Effector memory CD8-positive, alpha-beta T cell (primary cell): ENCODE measurements around the gene AMFR.

Source experiments
- ATAC-seq: fragments of 150-1000 bp; cut with Tn5 transposase; replicated peaks from 2 replicates; pipeline ENCODE4 v1.10.0; 2021; ENCODE audit warnings: mild to moderate bottlenecking, moderate library complexity
- DNase-seq, 3 experiments: peaks; one replicate each; pipeline ENCODE4 v3.0.0; 2021
- H3K27ac Mint-ChIP-seq, 2 donors: one replicate each; pipeline ENCODE4 v1.8.0; 2022; ENCODE audit warnings: mild to moderate bottlenecking in 2 of 2, mixed read lengths in 2 of 2, moderate library complexity in 2 of 2
- H3K27me3 Mint-ChIP-seq, 2 donors: one replicate each; pipeline ENCODE4 v1.8.0; 2022; ENCODE audit warnings: mixed read lengths in 2 of 2
- H3K36me3 Mint-ChIP-seq: one replicate; pipeline ENCODE4 v1.8.0; 2022; ENCODE audit warnings: mild to moderate bottlenecking, moderate library complexity, mixed read lengths; ENCODE audit not compliant: insufficient read depth
- H3K4me1 Mint-ChIP-seq, 2 donors: one replicate each; pipeline ENCODE4 v1.8.0; 2022; ENCODE audit warnings: low read depth in 2 of 2, mixed read lengths in 2 of 2
- H3K4me3 Mint-ChIP-seq, 2 donors: one replicate each; pipeline ENCODE4 v1.8.0; 2022; ENCODE audit warnings: mild to moderate bottlenecking in 2 of 2, mixed read lengths in 2 of 2, moderate library complexity in 2 of 2
- H3K9me3 Mint-ChIP-seq, 2 donors: one replicate each; pipeline ENCODE4 v1.8.0; 2022; ENCODE audit warnings: mixed read lengths in 2 of 2

Gene AMFR

DNA sequence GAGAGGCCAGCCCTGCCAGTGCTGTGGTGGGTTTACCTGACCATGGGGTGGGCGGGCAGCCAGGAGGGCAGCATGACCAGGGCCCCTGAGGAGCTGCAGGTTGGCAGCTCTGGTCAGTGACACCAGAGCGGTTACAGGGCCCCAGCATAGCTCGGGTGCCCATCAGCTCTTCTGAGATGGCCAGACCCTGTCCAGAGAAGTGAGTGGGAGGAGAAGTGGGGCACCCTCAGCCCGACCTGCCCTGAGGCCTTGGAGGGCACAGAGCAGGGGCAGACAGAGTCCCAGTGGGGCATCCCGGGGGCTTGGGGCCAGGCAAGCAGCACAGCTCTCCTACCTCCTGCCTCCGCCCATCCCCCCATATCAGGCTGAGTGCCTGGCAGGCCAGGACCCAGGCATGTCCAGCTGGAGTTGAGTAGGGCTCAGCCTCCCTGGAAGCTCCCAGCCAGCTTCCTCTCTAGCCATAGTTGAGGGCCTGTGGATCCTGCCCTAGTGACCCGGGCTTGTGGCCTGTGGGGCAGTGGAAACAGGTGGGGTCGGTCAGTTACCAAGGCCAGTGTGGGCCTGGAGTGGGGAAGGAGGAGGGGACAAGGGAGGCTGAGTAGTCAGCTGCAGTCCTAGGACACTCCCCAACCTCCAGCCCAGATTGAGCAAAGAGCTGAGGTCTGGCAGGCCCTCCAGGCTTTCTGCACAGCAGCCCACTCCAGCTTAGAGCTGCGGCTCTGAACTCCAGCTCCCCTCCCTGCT, 83.5 kb downstream of the AMFR start:
- no peak for ATAC-seq
- Mint-ChIP-seq H3K4me3 (no peak overlapping the region), H3K36me3 (no peaks in the 10 kb centered on the region), H3K27me3 (no peaks in the 10 kb centered on the region), H3K9me3 (no peaks in the 10 kb centered on the region), H3K4me1 (no peaks in the 10 kb centered on the region), H3K27ac (no peak overlapping the region)
- no peak for DNase-seq

DNA sequence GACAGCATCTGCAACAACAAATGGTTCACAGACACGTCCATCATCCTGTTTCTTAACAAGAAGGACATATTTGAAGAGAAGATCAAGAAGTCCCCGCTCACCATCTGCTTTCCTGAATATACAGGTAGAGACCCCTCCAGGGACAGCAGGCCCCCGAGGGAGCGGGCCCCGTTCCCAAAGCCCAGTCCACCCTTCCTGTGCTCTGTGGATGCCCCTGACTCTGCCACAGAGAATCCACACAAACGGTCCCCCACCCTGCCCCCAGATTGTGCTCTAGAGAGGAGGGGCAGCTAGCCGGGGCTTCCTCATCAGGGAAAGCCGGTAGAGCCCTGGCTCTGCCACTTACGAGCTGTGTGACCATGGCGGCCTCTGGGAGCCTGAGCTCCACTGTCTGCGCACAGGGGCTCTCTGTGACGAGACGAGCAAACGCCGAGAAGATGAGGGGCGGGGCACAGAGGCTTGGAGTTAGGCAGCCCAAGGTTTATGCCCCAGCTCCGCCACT, 84.4 kb downstream of the AMFR start:
- Mint-ChIP-seq H3K27ac (no peak overlapping the region), H3K9me3 (no peaks in the 10 kb centered on the region), H3K4me1 (no peaks in the 10 kb centered on the region)

DNA sequence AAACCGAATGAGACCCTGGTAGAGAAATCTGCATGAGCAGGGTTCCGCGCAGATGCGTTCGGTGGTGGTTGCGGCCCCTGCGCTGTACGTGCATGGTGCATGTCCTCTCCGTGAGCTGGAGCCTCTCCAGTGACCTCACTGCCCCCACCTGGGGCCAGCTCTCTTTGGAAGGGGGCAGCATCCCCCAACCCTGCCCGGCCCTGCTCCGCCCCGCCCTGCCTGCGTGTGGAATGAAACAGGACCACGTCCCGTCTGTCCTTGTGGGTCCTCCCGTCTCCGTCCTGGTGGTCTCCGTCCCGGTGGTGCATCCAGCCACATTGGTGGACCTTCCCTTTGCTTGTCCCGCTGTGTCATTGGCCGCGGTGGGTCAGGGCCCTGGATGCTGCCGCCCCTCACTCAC, 84.9 kb downstream of the AMFR start:
- no peaks in the 10 kb centered on the region for H3K27me3 Mint-ChIP-seq
- H3K4me3 Mint-ChIP-seq = no peak overlapping the region
- no peak overlapping the region for H3K27ac Mint-ChIP-seq
- ATAC-seq = no peak
- no peak for DNase-seq
- H3K9me3 Mint-ChIP-seq = no peaks in the 10 kb centered on the region
- no peaks in the 10 kb centered on the region for H3K36me3 Mint-ChIP-seq
- H3K4me1 Mint-ChIP-seq = no peaks in the 10 kb centered on the region

More for the DNA sequence above, 84.4 kb downstream of the AMFR start:
- Mint-ChIP-seq H3K27me3 (no peaks in the 10 kb centered on the region), H3K36me3 (no peaks in the 10 kb centered on the region), H3K4me3 (no peak overlapping the region)
- no peak for DNase-seq
- no peak for ATAC-seq

DNA sequence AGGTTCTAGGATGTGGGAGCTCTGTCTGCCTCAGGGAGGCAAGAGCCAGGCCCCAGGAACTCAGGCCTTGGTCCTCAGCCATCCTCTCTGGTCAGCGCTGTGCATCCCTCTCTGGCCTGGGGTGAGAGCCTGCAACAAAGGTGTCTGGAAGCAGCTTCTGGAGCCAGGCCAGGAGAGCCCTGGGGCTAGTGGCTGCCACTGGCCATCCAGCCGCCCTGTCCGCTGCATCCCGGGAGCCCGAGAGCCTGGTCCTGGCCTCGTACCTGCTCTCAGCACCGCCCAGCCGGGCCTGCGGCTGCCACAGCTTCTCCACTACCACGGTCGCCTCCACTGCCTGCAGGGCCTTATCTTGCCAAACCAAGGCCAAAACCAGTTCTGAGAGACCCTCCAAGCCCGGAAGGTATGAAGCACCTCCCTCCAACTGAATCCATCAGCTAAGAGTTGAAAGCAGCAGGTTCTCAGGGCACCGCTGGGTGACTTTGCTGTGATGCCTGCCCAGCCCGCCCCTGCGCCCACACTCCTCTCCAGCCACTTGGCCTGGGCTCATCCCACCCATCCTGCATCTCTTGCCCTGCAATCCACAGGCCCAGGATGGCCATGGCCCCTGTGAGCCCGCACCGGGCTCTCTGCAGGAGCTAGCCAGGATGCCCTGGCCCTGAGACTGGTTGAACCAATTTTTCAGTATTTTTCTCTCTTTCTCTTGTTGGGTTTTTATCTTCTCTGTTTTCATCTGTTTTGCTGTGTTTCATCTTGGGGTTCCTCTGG, 85.7 kb downstream of the AMFR start:
- Mint-ChIP-seq H3K27me3 (no peaks in the 10 kb centered on the region), H3K4me1 (peaks cover 0 to 3% of the 10 kb centered on the region in 2 donors), H3K27ac (no peak overlapping the region), H3K36me3 (no peaks in the 10 kb centered on the region), H3K4me3 (no peak overlapping the region), H3K9me3 (no peaks in the 10 kb centered on the region)
- DNase-seq = no peak
- ATAC-seq = no peak

DNA sequence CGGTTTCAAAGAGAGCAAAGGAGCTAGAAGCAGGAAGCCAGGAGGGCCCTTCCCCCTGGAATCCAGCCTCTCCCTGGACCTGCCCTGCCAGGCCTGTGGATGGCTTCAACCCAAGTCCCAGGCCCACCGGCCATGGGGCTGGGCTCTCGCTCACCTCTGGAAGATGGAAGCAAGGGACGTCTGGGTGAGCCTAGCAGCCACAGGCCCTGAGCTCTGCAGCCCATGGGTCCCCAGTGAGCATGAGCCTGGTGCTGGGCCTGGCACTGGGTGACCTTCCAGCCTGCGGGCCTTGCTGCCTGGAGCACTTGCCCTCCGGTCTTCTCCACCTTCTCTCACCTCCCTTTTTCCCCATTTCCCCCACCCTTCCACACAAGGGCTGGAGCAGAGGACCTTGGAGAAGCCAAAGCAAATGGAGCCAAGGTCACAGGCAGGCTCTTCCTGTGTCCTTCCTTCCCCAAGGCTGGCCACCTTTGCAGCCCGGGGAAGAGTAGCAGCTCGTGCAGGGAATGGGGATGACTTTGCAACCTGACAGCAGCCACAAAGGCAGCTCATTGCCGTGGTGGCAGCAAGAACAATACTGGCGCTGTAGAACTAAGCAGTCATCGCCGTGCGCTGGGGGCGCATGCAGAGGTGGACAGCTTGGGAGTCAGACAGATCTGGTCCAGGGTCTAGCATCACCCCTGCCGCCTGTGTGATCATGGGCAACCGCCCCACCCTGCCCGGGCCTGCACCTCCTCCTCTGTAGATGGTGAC, 86.6 kb downstream of the AMFR start:
- DNase-seq = no peak
- Mint-ChIP-seq H3K9me3 (no peaks in the 10 kb centered on the region), H3K4me3 (no peak overlapping the region), H3K36me3 (no peaks in the 10 kb centered on the region), H3K4me1 (peaks cover 0 to 3% of the 10 kb centered on the region in 2 donors), H3K27me3 (no peaks in the 10 kb centered on the region), H3K27ac (no peak overlapping the region)
- no peak for ATAC-seq

DNA sequence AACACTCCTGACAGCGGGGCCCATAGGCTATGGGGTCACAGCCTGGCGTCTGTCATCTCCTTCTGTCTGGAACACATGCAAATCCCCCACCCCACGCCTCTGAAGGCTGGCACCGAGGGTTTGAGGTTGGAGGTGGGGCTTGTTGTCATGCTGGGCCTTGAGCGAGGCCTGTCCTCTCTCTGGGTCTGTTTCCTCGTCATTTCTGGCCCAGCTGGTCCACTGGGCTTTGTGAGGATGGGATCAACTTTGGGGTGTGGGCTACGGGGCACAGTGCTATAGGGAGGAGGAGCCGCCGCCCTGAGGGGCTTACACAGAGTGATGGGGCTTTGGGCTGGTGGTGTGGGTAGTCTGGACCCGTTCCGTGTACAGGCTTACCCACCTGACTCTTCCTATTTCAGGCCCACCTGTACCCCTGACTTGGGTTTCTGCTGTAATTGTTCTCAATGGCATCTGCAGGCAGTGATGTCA, 87.5 kb downstream of the AMFR start:
- DNase-seq (no peak), ATAC-seq (no peak)
- Mint-ChIP-seq H3K9me3 (no peaks in the 10 kb centered on the region), H3K36me3 (no peaks in the 10 kb centered on the region), H3K4me3 (no peak overlapping the region), H3K27ac (peak overlapping the region in 1 of 2 donors; percentile 35), H3K4me1 (peaks cover 0 to 3% of the 10 kb centered on the region in 2 donors), H3K27me3 (no peaks in the 10 kb centered on the region)

DNA sequence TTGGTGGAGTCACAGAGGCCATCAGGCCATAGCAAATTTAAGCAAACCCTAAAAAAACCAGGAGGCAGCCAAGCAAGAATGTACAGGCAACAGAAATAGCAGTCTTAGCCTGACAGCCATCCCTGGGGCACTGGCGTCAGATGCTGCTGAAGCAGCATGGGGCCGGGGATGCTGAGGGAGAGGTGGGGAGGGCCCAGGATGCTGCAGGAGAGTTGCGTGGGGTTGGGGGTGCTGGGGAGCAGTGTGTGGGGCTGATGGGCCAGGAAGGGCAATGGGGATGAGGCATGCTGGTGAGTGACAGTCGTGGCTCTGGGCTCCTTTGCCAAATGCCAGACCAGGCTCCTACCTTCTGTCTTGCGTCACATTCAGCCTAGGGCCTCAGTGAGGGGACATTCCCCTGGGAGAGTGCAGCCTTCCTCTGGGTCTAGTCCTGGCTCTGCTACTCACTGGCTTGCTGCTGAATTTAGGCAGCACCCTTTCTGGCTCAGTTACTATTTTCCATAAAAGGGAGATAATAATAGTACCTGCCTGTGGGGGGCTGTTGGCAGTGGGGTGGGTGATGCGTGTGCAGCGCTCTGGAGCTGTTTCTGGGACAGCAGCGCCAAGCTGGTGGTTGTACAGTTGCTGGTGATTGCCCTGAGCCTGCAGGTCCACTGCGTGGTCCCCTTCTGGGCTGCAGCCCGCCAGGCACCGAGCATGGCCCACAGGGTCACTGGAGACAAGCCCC, 88.1 kb downstream of the AMFR start:
- H3K36me3 Mint-ChIP-seq = no peaks in the 10 kb centered on the region
- no peaks in the 10 kb centered on the region for H3K9me3 Mint-ChIP-seq
- DNase-seq (no peak), ATAC-seq (no peak)
- no peak overlapping the region for H3K4me3 Mint-ChIP-seq
- H3K27me3 Mint-ChIP-seq = no peaks in the 10 kb centered on the region
- H3K27ac Mint-ChIP-seq = peak overlapping the region in 1 of 2 donors; percentile 35
- H3K4me1 Mint-ChIP-seq = peaks cover 0 to 3% of the 10 kb centered on the region in 2 donors

DNA sequence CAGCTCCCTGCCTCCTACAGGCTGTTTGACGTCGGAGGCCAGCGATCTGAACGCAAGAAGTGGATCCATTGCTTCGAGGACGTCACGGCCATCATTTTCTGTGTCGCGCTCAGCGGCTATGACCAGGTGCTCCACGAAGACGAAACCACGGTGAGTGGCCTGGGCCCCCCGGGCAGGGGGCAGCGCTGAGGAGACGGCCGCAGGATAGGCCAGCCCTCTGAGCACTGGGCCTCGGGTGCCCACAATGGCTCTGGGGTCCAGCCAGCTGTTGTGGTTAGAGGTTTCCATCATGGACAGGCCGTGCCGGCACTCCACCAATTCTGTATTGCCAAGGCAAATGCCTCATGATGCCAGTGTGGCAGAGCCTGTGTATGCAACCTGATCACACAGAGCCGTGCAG, 88.6 kb downstream of the AMFR start:
- ATAC-seq (no peak), DNase-seq (no peak)
- Mint-ChIP-seq H3K4me1 (peaks cover 0 to 3% of the 10 kb centered on the region in 2 donors), H3K36me3 (no peaks in the 10 kb centered on the region), H3K4me3 (no peak overlapping the region), H3K27me3 (no peaks in the 10 kb centered on the region), H3K27ac (no peak overlapping the region), H3K9me3 (no peaks in the 10 kb centered on the region)

DNA sequence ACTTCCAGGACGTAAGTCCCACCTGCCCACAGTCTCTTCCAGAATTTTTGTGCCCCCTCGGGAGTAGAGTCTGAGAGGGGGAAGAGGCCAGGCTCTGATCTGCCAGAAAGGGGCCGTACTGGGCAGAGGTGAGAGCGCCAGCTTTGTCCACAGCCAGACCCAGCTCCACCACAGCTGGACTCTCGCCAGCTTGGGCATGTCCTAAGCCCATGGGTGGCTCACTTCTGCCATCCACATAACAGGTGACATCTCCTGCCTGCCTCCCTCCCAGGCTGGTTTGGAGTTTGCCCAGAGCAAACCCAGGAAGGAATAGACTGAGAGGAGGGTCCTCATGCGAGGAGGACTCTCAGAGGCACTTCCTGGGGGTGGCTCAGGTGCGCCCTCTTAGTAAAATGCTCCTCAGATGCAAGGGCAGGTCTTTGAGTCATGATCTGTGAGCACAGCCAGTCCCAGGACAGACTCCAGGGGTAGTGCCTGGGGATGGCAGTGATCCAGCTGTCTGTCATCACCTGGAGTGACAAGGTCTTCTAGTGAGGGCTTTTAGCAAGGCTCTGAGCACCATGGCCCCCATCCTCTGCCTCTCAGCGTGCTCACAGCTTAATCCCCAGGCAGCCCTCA, 89.2 kb downstream of the AMFR start:
- H3K27me3 Mint-ChIP-seq = no peaks in the 10 kb centered on the region

DNA sequence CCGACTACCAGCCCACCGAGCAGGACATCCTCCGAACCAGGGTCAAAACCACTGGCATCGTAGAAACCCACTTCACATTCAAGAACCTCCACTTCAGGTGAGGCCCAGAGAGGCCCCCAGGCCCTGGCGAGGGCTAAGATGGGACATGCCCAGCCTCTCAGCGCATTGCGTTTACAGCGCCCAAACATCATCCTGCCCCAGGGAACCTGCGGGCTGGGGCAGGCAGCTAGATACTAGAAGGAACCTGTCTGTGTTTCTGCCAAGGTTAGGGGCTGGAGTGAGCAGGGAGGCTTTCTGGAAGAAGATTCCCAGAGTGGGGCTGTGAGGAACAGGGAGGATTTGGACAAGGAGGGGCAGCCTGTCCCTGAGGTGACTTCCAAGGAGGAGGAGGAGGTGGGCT, 90.6 kb downstream of the AMFR start:
- no peaks in the 10 kb centered on the region for H3K27me3 Mint-ChIP-seq
- no peak for ATAC-seq
- H3K9me3 Mint-ChIP-seq = no peaks in the 10 kb centered on the region
- peaks cover 0 to 3% of the 10 kb centered on the region in 2 donors for H3K4me1 Mint-ChIP-seq
- no peaks in the 10 kb centered on the region for H3K36me3 Mint-ChIP-seq
- H3K4me3 Mint-ChIP-seq = no peak overlapping the region
- H3K27ac Mint-ChIP-seq = no peak overlapping the region
- no peak for DNase-seq

More for the DNA sequence above, 89.2 kb downstream of the AMFR start:
- Mint-ChIP-seq H3K36me3 (no peaks in the 10 kb centered on the region), H3K4me3 (no peak overlapping the region), H3K27ac (no peak overlapping the region), H3K9me3 (no peaks in the 10 kb centered on the region), H3K4me1 (peaks cover 0 to 3% of the 10 kb centered on the region in 2 donors)
- ATAC-seq (no peak), DNase-seq (no peak)

DNA sequence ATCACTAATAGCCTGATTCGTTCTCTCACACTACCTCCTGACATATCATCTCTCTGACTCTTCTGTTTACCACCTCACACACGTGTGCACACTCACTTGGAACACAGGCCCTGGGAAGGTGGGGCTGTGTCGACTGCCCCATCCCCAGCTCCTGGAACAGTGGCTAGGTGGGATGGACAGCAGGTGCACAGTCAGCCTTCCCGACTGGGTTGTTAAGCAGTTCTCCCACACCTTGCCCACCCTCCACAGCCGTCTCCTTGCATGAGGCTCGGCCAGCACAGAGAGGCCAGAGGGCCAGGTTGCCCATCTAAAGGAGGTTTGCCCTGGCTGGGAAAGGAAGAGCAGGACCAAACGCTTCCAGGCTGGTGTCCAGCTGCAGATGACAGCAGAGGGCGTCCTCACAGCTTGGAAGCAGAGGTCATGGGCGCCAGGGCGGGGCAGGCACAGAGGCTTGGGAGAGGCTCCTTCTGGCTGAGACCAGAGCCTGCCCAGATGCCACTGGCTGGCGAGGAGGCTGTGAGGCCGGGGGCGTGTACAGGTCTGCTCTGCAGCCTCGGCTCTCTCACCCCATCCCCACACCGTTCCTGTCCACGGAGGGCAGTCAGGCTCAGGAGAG, 92.8 kb downstream of the AMFR start:
- ATAC-seq = no peak
- Mint-ChIP-seq H3K27ac (peak overlapping the region; percentile 53 to 66), H3K4me1 (peaks cover 0 to 3% of the 10 kb centered on the region in 2 donors), H3K36me3 (no peaks in the 10 kb centered on the region), H3K27me3 (no peaks in the 10 kb centered on the region), H3K9me3 (no peaks in the 10 kb centered on the region), H3K4me3 (no peak overlapping the region)
- no peak for DNase-seq

DNA sequence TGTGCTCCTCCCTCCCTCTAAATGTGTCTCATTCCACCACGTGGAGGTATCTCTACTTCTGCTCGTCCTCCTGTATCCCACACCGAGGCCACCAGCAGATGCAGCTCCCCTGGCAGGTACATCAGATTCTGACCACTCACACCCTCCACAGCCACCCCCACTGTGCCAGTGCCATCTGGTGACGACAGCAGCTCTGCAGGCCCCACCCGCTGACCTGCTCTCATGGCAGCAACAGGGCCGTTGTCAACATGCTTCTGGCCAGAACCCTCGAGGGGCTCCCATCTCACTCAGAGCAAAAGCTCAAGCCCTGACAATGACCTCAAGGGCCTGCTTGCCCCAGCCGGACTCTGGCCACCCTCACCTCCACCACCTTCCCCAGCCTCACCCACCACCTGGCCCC, 93.4 kb downstream of the AMFR start:
- ATAC-seq = no peak
- Mint-ChIP-seq H3K9me3 (no peaks in the 10 kb centered on the region), H3K4me3 (no peak overlapping the region), H3K27me3 (no peaks in the 10 kb centered on the region), H3K4me1 (peaks cover 0 to 3% of the 10 kb centered on the region in 2 donors), H3K36me3 (no peaks in the 10 kb centered on the region), H3K27ac (peak overlapping the region; percentile 53 to 66)
- DNase-seq = no peak
